Right lobe of liver (tissue), 6 donors: Measurements from ENCODE around the gene KCNK3. TPM values are rescaled to one million over a fixed set of nuclear protein-coding genes. Genes with fewer than 3 reads are reported as not detected.

ENCODE experiments used
- ATAC-seq, 4 donors: fragments of 200-7000 bp; cut with Tn5 transposase; one replicate each; pipeline ENCODE4 v1.9.1; 2020; ENCODE audit warnings: mild to moderate bottlenecking in 4 of 4, moderate library complexity in 4 of 4
- DNase-seq, 3 donors: peaks; one replicate each; pipeline ENCODE4 v3.0.0-alpha.2; 2020
- H3K27ac ChIP-seq, 3 donors: fragments of 200-600 bp; one replicate each; pipeline ENCODE4 v1.8.0; 2022
- H3K27me3 ChIP-seq, 2 donors: fragments of 200-600 bp; one replicate each; pipeline ENCODE4 v1.8.0; 2022
- H3K36me3 ChIP-seq, 4 donors: fragments of 200-600 bp; sonication (generic) in 1 of 4; one replicate each; pipeline versions ENCODE4 v1.5.1 to v1.8.0; 2017 to 2022; ENCODE audit warnings: control low read depth in 1 of 4
- H3K4me1 ChIP-seq, 4 donors: fragments of 200-600 bp; sonication (generic) in 1 of 4; one replicate each; pipeline versions ENCODE4 v1.5.1 to v1.8.0; 2017 to 2022; ENCODE audit warnings: control low read depth in 1 of 4
- H3K4me3 ChIP-seq, 3 donors: fragments of 200-600 bp; one replicate each; pipeline ENCODE4 v1.8.0; 2022
- H3K9me3 ChIP-seq, 4 donors: fragments of 200-600 bp; sonication (generic) in 1 of 4; one replicate each; pipeline versions ENCODE4 v1.5.1 to v1.8.0; 2017 to 2022; ENCODE audit warnings: control low read depth in 1 of 4
- CTCF ChIP-seq, 4 donors: fragments of 200-600 bp in 3 of 4; fragments of 450-650 bp in 1 of 4; IDR thresholded peaks; one replicate each; pipeline versions ENCODE4 v1.5.1 to v1.8.0; 2016 to 2022; ENCODE audit warnings: antibody characterized with exemption in 4 of 4, mild to moderate bottlenecking in 2 of 4
- POLR2A ChIP-seq: fragments of 450-650 bp; IDR thresholded peaks from one replicate; pipeline ENCODE4 v1.6.1; 2017; ENCODE audit warnings: antibody characterized with exemption, mild to moderate bottlenecking
- WGBS: methylation state at CpG from one replicate; pipeline ENCODE4 v1.1.6; 2018; ENCODE audit warnings: low coverage, low lambda C conversion rate; ENCODE audit not compliant: insufficient coverage; ENCODE audit errors: missing lambda C conversion rate; 5-methylcytosine and 5-hydroxymethylcytosine counted together
- intact Hi-C, 2 donors: fragments of 100-400 bp; cut with DNase I; formaldehyde crosslinking; loops; one replicate each; pipeline versions ENCODE4 v1.11.2 to v1.14.1; 2022
- total RNA-seq, 6 experiments: library from RNA; depleted of rRNA in 2 of 6; stranded (reverse); fragments of >200 nt in 2 of 6; fragmentation: NEBNext Ultra II Directional in 3 of 6; extraction: Animal tissue kit (Norgen Biotek cat#: 25700) in 3 of 6; gene quantifications; one replicate each; pipeline versions ENCODE4 v1.1.0 to v1.2.4, GENCODE V29; 2016 to 2023
- donor health status: DM: no; HTN: yes; CAD: no.
- donor health status: DM: no; HTN: no; CAD: no.
- donor health status: DM: no; HTN: no; CAD: no.
- donor health status: DM: no; HTN: yes; CAD: no.
- donor health status: DM: no; HTN: yes; CAD: no.

Gene KCNK3
- total RNA-seq, 6 experiments from 2014 or later: 0.18 to 0.43 (median 0.33) TPM

- no peak overlapping the region for H3K27ac ChIP-seq
- WGBS: 53% methylated on average over 8 of the region's 12 CpGs
- intact Hi-C loops: no loop called here
Measured at GRCh38 chr2:26650713-26651469, 41.6 kb upstream of the KCNK3 start.

GRCh38 chr2:26651470-26651771, 41.1 kb upstream of the KCNK3 start:
- H3K27ac ChIP-seq: no peak overlapping the region
- no peaks in the 10 kb centered on the region for H3K27me3 ChIP-seq
- H3K4me3 ChIP-seq: no peak overlapping the region
- H3K4me1 ChIP-seq: no peaks in the 10 kb centered on the region
- H3K36me3 ChIP-seq: no peaks in the 10 kb centered on the region
- H3K9me3 ChIP-seq: no peaks in the 10 kb centered on the region
- peak in 1 of 3 donors; percentile 5 for DNase-seq
- TF ChIP-seq POLR2A (no peak), CTCF (IDR thresholded peaks at IDR 0.05) (no peak)
- intact Hi-C loops: no loop called here
- ATAC-seq: no peak
- WGBS: 83% methylated on average over 7 of the region's 7 CpGs

More at GRCh38 chr2:26650713-26651469, 41.6 kb upstream of the KCNK3 start:
- no peak overlapping the region for H3K4me3 ChIP-seq
- H3K36me3 ChIP-seq: no peaks in the 10 kb centered on the region
- ATAC-seq (no peak), DNase-seq (peak in 1 of 3 donors; percentile 7)
- H3K9me3 ChIP-seq: no peaks in the 10 kb centered on the region
- H3K27me3 ChIP-seq: no peaks in the 10 kb centered on the region
- no peaks in the 10 kb centered on the region for H3K4me1 ChIP-seq
- TF ChIP-seq POLR2A (no peak), CTCF (IDR thresholded peaks at IDR 0.05) (no peak)

GRCh38 chr2:26651799-26652198, 40.7 kb upstream of the KCNK3 start:
- TF ChIP-seq CTCF (IDR thresholded peaks at IDR 0.05): no peak
- no peak for TF ChIP-seq POLR2A
- DNase-seq (no peak), ATAC-seq (no peak)
- Histone ChIP-seq H3K27me3 (no peaks in the 10 kb centered on the region), H3K4me1 (no peaks in the 10 kb centered on the region), H3K4me3 (no peak overlapping the region), H3K27ac (no peak overlapping the region), H3K9me3 (no peaks in the 10 kb centered on the region), H3K36me3 (no peaks in the 10 kb centered on the region)
- intact Hi-C loops: no loop called here
- 70% methylated on average over 7 of the region's 7 CpGs for WGBS

- DNase-seq (peak in 2 of 3 donors; percentile 37), ATAC-seq (no peak)
- Histone ChIP-seq H3K27ac (no peak overlapping the region), H3K4me3 (no peak overlapping the region), H3K27me3 (no peaks in the 10 kb centered on the region), H3K36me3 (no peaks in the 10 kb centered on the region), H3K4me1 (no peaks in the 10 kb centered on the region), H3K9me3 (no peaks in the 10 kb centered on the region)
- TF ChIP-seq CTCF (IDR thresholded peaks at IDR 0.05): no peak
- TF ChIP-seq POLR2A: no peak
- intact Hi-C loops: no loop called here
- WGBS: 51% methylated on average over 5 of the region's 12 CpGs
Measured at GRCh38 chr2:26652361-26653041, 40.0 kb upstream of the KCNK3 start.
